Measurements from ENCODE around the gene CDH13.

The CDH13 gene

DNA sequence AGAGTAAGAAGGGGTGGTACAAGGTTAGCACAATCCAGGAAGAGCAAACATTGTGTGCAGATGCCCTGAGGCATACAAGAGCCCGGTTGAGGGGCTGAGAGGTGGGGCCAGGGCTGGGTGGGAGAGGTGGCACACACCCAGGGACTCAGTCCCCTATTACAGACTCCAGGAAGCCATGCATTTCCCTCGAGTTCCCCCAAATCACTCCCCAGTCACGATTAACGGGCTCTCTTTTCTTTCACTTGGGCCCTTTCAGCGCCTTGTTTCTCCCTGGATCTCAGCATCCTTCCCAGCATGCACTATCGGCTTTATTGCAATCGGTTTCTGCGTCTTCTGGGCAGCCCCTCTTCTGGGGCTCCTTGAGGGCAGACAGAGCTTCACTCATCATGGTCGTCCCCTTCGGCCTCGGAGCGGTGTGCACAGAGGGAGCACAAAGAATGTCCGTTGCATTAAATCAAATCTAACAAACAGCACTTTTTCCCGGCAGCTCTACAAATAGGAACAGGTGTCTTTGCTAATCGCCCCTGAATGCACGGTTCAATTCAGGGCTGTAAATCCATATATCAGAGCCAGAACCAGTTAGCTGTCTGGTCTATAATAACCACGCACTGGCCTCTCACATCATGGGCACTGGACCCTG lies 996.4 kb downstream of the CDH13 start:
- ATAC-seq = no peak
- DNase-seq = no peak

DNA sequence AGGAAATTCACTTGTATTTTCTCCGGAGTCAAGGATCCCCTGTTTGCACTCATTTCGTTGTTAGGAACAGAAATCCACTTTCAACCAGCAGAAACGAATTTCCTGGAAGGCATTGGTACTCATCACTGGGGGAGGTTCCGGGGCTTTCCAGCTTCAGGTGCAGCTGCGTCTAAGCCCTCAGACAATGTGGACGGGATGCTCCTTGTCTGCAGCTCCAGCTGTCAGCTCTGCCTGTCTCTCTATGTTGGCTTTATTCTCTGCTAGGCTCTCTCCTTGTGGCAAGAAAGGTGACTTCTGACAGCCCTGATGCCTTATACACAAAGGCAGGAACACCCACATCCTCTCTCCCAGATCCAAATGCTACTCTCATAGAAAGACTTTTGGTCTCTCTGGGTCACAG lies 997.1 kb downstream of the CDH13 start:
- ATAC-seq (no peak), DNase-seq (no peak)

DNA sequence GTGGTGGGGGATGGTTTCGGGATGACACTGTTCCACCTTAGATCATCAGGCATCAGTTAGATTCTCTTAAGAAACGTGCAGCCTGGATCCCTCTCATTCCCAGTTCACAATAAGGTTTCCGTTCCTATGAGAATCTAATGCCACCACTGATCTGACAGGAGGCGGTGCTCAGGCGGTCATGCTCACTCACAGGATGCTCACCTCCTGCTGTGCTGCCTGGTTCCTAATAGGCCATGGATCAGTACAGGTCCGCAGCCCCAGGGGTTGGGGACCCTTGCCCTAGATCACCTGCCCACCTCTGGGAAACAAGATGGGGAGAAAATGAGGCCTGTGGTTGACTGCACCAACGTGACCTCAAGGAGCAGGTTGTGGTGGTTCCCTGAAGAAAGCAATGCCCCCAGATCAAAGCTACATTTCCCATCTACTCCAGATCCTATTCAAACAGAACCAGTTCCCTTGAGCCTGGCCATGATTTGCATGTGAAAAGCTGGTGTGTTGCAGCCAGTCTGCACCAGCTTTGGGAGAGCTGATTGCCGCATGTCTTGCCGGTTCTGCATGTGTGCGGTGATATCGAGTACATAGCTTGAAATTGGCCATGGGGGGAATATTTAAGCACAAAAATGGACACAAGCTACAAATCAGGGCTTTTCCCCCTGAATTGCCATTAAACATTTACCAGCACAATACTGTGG lies 997.8 kb downstream of the CDH13 start:
- no peak for ATAC-seq
- no peak for DNase-seq

DNA sequence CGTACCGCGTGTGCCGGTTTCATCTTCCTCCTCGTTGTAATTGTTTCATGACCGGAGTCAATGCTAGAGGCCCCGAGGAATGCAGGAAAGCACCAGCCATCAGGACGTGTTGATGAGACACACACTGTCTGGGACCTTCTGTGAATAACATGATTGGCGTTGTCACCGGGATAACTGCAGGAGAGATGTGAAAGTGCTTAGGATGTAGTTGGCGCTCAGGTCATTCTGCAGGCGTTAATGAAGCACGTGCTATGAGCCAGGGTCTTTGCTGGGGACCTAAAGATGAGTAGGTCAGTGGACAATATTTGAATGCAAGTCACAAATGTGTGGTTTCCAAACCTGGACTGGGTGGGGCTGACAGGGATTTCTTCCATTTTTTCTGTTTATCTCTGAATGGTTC lies 999.4 kb downstream of the CDH13 start:
- no peak for ATAC-seq
- DNase-seq = no peak

DNA sequence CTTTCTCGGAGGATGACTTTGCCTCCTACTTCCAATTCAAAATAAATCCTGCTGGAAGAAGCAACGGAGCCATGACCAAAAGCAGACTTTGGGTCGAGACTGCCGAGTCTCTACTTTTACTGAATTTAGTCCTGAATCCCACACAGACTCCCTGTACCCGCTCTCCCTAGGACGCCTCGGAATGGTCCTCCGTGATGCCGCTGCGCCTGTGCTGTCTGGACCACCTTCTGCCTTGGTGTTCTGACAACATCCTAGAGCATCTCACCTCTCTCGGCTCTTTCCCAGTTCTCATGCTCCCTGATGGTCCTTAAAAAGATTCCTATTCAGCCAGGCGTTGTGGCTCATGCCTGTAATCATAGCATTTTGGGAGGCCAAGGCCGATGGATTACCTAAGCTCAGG lies 999.9 kb downstream of the CDH13 start:
- ATAC-seq (no peak), DNase-seq (no peak)

DNA sequence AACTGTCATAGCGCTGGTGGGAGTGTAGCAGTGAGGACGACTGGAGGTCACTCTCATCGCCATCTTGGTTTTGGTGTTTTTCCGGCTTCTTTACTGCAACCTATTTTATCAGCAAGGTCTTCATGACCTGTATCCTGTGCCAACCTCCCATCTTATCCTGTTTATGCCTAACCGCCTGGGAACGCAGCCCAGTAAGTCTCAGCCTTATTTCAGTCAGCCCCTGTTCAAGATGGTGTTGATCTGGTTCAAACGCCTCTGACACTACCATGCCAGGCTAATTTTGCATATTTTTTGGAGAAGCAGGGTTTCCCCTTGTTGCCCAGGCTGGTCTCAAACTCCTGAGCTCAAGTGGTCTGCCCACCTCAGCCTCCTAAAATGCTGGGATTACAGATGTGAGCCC lies 1001.2 kb downstream of the CDH13 start:
- no peak for DNase-seq
- no peak for ATAC-seq

DNA sequence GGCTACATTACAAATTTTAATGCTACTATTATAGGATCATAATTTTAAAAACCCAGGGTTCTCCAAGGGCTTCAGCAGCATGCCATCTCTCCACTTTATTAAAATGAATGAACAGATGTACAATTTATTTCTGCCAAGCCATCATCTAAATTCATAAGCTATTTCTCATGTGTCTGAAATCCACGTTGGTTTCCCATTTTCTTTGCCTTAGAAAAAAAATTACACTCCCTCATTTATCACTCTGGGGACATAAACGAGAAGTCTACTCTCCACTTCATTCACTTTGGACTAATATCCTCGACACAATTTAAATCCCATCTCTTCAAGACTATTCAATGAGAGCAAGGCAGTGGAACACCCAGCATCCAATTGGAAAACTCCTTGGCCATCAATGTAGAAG lies 1002.7 kb downstream of the CDH13 start:
- no peak for DNase-seq
- no peak for ATAC-seq

DNA sequence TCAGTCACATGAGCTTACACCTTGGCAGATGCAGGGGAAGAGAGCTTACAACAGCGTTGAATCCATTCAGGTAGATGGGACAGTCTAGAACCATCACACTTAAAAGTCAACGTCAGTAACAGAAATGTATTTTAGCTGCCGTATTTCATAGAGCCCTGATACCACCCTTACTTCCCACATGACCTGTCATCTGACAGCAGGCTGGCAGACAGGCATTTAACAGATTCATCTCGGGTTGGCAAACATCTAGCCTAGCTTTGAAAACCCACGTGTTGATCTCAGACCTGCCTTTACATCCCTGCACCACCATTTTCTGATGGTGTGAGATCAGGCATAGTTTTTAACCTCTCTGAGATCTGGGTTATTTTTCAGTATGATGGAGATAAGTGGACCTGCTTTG lies 1003.1 kb downstream of the CDH13 start:
- DNase-seq = no peak
- no peak for ATAC-seq

DNA sequence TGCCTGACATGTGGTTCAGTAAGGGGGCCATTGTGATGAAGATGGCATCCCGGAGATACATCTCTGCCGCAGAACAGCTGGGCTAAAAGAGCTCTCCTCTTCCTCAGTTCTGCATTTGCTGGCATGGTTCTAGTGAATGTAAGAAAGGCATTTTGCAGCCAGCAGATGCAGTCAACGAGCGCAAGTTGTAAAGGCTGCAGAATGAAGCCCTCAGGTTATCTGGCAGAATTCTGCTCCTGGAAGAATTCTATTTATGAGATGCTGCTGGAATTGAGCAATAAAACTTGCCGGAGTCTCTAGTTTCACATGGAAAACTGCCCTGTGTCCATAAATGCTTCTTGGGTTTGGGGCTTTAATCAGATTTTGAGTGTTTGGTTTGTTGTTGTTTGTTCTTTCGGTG lies 1004.2 kb downstream of the CDH13 start:
- ATAC-seq (no peak), DNase-seq (no peak)

DNA sequence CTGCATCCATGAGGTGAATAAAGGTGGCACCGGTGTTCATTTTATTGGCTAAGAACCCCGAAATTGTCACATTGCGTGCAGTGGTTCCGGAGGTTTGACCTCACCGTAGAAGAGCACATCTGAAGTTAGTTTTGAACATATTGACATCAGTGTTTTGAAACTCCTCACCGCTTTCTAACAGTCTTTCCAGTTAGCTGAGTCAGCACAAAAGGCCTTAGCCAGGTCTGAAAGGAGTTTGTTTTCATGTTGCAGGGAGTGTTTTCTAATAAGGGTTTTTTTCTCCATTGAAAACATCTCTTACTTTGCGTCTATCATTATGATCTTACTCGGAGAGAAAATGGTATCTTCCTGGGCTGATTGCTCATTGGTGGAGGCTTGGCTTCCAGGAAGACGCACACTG lies 1006.5 kb downstream of the CDH13 start:
- DNase-seq = no peak
- ATAC-seq = no peak

DNA sequence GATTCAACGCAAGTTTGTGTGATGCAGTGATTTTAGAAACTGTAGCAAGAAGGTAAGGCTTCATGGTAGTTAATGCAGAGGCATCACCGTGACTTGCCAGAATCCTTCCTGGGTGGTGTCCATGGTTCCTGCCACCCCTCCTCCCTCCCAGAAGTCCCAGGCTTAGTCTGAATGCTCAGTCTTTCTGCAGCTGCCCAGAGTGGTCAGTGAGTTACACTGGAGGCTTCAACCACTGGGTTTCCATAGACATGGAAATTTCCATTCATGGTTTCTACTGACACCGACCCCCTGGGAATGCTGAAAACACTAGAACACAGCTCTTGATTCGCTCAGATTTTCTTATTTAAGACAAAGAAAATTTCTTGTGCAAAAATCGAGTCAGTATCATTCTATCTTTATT lies 1021.6 kb downstream of the CDH13 start:
- DNase-seq (no peak), ATAC-seq (no peak)

DNA sequence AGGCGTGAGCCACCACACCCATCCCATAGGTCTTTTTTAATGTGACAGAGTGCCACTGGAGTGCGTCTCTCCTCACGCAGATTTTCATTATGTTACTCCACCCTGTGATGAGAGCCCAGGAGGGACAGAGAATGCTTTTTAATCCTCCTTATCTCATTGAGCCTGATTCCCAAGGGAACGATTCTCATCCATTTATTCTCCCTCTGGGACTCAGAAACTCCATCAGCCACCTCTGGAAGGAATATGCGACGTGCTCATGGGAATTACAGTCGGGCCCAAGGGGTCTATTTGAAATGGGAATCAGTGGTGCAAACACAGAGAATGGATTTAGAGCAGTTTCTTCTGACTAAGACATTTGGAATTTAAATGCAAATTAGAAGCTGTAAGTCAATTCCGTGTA lies 1025.1 kb downstream of the CDH13 start:
- DNase-seq = no peak
- no peak for ATAC-seq

DNA sequence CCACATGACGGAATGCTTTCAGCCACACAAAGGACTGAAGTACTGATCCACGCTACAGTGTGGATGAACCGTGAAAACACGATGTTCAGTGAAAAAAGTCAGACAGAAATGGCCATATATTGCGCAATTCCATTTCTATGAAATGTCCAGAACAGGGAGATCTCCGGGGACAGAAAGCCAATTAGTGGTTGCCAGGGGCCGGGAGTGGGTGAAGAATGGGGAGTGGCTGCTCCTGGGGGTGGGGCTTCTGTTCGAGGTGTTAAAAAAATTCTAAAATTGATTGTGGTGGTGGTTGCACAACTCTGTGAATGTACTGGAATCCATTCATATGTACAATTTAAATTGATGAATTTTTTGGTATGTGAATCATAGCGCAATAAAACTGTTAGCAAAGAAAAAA lies 1026.2 kb downstream of the CDH13 start:
- ATAC-seq = no peak

DNA sequence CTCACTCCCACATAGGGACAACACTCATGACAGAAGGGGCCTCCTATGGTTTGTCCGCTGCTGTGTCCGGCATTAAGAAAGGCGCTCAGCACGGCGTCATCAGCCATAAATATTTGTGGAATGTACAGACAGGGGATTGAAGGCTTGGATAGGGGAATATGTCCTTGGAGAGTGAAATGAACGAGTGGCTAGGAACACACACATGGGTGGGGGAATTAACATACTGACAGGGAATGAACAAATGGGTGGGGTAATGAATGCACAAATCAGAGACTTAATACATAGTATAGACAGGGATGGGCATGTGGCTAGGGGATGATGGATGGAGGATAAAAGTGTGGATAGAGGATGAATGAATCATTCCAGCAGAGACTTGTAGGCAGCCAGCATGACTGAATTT lies 1027.0 kb downstream of the CDH13 start:
- no peak for DNase-seq

More for the DNA sequence above, 1026.2 kb downstream of the CDH13 start:
- no peak for DNase-seq

DNA sequence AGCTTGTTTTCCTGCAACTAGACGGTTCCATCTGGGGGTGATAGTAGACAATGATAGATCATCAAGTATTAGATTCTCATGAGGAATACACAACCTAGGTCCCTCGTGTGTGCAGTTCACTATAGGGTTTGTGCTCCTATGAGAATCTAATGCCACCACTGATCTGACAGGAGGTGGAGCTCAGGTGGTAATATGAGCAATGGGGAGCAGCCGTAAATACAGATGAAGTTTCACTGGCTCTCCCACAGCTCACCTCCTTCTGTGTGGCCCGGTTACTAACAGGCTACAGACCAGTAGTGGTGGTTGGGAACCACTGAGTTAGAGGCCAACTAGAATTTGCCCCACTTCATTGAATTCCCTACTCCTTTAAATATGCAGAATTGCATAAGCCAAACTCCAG lies 1033.5 kb downstream of the CDH13 start:
- DNase-seq = no peak
- ATAC-seq = no peak

More for the DNA sequence above, 1027.0 kb downstream of the CDH13 start:
- no peak for ATAC-seq

DNA sequence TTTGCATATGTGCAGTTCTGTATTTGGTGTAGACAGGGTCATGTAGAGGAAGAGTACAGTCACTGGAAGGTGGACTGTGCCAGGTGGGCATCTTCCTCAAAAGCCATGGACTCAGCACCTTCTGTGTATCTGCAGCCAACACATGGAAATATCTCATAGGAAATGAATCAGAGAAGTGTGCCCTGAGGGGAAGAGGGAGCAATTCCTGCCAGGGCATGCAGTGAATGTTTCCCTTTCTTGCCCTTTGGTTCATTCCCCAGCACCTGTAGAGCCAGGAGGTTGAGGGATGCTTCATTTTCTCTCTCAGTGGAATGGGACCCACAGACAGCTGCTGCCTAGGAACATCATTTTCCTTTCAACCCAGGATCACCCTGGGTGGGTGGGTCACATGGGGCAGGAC lies 1034.9 kb downstream of the CDH13 start:
- no peak for ATAC-seq
- DNase-seq = no peak

DNA sequence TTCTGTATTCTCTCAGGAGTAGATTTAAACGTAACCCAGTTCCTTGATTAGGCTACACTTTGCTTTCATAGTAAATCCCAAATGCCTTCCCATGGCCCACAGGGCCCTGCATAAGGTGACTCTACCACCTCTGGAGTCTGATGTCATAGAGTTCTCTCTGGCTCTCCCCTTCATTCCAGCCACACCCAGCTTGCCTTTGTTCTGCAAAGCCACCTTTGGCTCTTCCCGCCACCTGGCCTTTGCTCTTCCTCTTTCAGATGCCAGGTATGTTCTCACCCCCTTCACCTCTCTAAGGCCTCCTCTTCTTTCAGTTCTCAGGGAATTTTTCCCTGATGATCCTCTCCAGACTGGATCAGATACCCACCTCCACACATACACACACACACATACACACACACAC lies 1039.7 kb downstream of the CDH13 start:
- ATAC-seq = no peak
- no peak for DNase-seq

DNA sequence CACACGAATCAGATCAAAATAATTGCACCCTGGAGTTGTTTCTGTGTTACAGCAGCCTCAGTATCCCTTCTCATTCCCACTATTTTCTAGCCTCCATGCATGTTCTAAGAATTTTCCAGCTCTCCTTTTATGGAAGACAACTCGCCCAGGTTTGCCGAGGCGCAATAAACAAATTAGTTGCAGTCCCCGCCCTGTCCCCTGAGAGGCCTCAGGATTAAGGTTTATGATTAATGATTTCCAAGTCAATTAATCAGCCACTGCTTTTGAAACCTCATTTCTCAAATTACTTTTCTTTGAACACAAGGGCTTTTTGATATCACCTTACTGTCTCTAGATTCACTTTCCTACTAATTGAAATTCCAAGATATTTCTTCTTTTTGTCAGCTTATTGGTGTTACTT lies 1042.7 kb downstream of the CDH13 start:
- DNase-seq (no peak), ATAC-seq (no peak)

DNA sequence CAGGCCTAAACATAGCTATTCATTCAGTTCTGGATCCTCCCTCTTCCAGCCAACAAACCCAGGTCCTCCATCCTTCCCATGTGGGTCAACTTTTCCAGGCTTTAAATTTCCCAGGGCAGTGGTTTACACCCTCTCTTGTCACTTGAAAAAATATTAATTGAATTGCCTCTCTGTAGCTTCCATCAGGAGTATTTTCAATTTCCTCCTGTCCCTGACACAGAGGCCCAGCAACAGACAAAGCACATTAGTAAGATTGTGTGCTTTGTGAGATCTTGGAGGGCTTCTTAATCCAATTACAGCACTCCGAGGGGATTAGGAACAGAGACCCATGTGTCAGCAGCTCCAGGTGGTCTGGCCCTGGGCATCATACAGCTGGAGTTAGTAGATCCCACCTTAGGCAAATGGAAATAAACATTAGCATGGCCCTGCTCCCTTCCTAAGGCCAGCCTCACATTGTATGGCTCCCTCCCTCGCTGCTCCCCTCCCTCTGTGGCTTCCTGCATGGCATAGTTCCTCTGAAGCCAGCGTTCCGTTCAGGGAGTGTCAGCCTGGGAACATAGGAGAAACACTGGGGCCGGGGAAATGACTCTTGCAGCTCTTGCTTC lies 1048.3 kb downstream of the CDH13 start:
- DNase-seq (no peak), ATAC-seq (no peak)

DNA sequence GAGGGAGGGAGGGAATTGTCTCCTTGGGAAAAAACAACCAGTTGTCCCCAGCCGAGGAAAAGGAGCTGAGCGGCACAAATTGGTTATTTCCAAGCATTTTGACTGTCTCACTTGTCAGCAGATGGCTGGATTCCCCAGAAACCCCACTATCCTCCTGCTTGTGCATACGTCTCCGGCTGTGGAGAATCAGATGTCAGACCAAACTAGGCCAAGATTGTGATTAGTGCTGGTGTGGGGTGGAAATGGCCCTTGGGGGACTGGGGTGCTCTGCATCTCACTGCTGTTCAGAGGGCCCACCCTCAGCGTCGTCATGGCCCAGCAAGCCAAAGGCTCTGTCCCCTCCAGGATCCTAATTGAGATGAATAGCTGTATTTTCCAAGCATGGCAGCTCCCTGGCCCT lies 1049.3 kb downstream of the CDH13 start:
- DNase-seq = no peak
- no peak for ATAC-seq

DNA sequence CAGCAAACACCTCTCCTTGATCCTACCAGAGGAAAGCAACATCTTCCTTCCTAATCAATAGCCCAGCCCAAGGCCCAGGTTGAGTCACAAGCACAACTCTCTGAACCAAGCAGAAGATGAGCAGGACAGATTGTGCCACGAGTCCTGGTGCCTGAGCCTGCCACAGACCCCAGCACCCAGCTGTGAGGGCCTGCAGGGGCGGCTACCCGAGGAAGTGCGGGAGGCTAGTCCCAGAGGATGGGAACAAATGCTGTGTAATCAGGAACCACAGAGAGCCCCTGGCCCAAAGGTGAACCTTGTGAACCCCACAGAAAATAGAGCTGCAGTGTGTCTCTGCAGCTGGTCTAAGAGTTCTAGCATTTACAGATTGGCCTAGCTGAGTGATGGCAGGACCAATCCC lies 1054.2 kb downstream of the CDH13 start:
- DNase-seq = no peak
- ATAC-seq = no peak

DNA sequence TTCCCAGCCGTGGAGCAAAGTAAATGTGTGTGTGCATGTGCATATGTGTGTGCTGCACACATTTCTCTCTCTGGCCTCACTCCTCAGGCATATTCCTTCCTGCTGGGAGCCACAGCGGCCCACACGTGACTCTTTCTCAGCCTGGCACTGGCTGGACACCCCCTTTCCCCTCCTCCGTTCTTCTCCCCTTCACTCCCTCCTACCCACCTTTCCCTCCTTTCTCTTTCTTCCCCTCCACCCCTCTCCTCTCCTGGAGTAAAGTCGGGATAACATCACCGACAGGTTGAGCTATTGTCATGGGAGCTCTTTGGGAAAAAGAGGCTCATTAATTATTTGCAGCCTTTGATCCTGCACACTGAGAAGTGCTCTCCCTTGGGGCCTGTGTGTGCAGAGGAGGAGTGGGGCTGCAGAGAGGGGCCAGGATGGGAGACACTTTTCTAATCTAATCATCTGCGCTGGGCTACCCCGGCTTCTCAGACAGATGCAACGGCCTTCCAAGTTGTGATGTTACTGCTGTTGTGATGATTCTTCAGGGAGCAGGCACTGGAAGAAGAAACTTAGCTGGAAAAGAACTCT lies 1054.7 kb downstream of the CDH13 start:
- ATAC-seq (no peak), DNase-seq (no peak)

DNA sequence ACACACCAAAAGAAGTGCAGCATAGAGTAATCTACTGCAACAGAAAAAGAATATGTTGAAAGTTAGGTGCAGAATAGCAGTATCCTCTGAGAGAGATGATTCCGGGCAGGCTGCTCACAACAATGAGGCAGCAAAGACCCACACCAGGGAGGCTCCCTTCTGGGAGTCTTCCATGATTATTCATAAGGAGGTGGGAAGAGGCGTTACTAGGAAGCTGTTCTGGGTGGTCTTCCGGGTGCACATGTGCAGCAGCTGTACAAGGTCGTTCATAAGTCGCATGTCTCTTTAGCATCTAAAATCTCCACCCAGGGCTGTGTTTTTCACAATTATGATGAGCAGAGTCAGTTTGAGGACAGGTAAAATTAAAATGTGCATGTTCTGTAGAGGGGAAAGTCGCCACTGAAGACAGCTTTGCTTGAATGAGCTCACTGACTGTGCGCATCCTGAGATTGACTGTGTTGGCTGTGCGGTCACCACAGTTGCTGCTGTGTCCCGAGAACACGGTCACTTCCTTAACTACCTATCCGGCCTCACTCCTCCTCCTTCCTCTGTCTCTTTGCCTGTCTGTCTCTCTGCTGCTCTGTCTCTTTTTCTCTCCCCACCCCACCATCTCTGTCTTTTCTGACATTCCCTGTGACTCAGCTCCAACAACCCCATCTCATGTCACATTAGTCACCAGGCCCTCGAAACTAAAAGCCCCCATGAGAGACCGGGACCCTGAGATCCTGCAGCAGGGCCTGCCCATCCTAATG lies 1055.5 kb downstream of the CDH13 start:
- DNase-seq (no peak), ATAC-seq (no peak)
